VCaP (cell line): ENCODE results near the gene SPATA2.

Experiments
- H3K27ac ChIP-seq: fragments of 450-650 bp; 2 replicates; pipeline ENCODE4 v1.5.1; 2017
- TF ChIP-seq, protein P1 (sequence below): fragments of 450-650 bp; conservative IDR thresholded peaks from 2 replicates; pipeline ENCODE4 v1.5.1; 2017; ENCODE audit warnings: mild to moderate bottlenecking, moderate library complexity

Gene SPATA2

DNA sequence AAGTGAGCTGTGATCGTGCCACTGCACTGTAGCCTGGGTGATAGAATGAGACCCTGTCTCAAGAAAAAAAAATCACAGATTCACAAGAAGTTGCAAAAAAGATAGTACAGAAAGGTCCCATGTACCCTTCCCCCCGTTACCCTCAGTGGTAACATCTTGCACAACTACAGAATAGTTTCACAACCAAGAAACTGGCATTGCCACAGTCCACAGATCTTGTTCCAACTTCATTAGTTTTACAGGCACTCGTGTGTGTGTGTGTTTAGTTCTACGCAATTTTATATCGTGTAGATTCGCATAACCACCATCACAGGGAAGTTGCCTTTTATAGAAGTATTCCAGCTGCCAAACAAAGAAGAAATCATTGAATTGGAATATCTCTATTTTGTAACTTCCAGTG, 19.1 kb downstream of the SPATA2 start:
- TF ChIP-seq, protein P1, sequence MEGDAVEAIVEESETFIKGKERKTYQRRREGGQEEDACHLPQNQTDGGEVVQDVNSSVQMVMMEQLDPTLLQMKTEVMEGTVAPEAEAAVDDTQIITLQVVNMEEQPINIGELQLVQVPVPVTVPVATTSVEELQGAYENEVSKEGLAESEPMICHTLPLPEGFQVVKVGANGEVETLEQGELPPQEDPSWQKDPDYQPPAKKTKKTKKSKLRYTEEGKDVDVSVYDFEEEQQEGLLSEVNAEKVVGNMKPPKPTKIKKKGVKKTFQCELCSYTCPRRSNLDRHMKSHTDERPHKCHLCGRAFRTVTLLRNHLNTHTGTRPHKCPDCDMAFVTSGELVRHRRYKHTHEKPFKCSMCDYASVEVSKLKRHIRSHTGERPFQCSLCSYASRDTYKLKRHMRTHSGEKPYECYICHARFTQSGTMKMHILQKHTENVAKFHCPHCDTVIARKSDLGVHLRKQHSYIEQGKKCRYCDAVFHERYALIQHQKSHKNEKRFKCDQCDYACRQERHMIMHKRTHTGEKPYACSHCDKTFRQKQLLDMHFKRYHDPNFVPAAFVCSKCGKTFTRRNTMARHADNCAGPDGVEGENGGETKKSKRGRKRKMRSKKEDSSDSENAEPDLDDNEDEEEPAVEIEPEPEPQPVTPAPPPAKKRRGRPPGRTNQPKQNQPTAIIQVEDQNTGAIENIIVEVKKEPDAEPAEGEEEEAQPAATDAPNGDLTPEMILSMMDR = no peak
- H3K27ac ChIP-seq = peak overlapping the region; percentile 76

DNA sequence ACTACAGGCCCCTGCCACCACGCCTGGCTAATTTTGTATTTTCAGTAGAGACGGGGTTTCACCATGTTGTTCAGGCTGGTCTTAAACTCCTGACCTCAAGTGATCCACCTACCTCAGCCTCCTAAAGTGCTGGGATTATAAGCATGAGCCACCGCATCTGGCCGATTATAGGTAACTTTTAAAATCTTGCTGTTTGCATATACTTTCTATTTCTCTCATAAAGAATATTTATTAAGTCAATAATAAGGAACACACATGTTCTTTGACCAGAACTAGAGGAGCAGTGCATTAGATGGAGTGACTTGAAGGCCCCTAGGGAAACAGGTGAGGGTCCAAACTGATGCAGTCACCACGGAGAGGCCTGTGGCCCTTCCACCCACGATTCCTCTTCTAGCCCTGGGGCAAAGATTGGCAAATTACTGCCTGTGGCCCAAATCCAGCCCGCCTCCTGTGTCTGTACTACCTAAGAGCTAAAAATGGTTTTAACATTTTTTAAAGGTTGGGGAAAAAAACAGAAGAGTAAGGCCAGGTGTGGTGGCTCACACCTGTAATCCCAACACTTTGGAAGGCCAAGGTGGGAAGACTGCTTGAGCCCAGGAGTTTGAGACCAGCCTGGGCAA, 19.7 kb downstream of the SPATA2 start:
- peak overlapping the region; percentile 76 for H3K27ac ChIP-seq

DNA sequence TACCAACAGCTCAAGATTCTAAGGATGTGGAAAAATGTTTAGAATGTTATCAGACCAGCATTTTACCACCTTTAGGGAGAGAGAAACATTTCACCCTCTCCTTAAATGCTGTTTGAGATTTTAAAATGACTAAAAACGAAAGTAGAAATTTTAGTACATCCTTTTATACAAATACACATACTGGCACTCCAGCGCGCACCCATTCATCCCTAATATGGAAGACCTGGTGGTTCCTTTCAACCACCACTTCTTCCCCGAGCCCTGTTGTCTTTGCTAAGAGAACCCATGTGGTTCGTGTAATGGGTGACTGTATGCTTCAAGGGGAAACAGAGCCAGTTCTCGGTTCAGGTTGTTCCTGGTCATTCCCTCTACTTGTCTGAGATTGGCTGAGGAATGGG, 21.3 kb downstream of the SPATA2 start:
- peak overlapping the region; percentile 76 for H3K27ac ChIP-seq
- TF ChIP-seq, protein P1 = no peak

DNA sequence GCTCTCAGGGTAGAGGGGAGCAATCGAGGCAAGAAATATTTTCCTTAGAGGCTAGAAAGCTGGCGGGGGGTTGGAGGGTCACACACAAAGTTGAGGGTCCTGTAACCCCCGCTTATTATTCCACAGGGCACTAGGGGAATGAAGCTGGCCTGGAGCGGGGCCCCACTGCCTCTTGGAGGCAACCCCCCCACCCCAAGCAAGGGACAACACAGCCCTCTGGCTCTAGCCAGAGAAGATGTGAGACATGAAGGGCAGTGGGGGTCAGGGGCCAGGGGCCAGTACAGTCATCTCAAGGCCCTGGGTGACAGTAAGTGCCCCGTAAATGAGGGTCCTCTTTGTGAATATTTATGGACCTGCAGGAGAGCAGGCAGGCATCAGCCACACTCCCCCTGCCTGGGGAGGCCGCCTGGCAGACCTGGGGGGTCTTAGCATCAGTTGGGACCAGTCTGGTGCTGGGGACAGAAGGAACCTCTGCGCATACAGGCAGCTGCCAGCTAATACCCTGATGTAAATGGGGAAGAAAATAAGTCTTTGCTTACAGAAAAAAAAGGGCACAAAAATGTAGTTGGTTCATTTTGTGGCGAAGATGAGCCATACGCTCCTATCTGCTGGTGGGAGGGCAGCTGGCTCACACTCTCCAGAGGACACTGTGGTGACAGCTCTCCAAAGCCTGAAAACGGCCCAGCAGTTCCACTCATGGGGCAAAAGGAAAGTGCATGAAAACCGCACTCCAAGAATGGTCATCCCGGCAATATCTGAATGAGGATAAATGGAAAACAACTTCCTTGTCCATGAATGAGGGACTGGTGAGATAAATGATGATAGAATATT, 21.9 kb downstream of the SPATA2 start:
- TF ChIP-seq, protein P1 = no peak
- H3K27ac ChIP-seq = peak overlapping the region; percentile 76

DNA sequence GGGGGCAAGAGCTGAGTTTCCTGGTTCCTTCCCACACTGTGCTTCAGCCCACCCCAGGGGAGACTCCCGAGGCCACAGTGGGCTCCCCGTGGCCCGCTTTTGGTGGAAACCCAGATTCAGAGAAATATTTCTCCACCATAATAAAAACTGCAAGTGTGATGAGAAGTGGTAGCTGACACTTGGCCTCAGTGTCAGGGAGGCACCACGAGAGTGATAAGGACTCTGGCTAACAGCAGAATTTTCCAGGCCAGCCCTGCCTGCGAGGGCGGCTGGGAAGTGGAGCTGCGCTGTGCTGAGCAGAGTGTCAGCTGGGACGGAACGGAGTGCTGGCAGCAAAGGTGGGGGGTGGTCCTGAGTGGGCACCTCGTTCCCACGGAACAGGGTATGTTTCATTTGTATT, 22.5 kb downstream of the SPATA2 start:
- TF ChIP-seq, protein P1 = no peak

DNA sequence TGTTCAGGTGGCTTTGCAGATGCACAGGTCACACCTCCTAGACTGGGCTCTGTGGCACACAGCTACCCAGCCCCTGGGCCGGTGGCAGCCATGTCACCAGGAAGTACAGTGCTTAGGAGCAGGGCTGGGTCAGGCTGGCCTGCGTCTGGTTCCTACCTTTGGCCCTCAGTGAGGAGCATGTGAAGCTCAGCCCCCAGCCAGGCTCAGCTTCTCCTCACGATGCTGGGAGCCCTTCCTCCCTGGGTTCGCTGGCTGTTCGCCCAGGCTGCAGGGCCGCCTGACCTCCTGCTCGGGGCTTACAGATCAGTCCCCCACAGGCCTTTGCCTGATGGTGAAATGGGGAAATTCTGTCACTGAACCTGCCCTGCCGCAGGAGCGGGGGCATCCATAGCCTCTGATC, 23.1 kb downstream of the SPATA2 start:
- TF ChIP-seq, protein P1 = no peak
- H3K27ac ChIP-seq = peak overlapping the region; percentile 18; the same call in 1 of the 2 replicates

More for the DNA sequence above, 22.5 kb downstream of the SPATA2 start:
- H3K27ac ChIP-seq = peak overlapping the region; percentile 18; the same call in 1 of the 2 replicates

DNA sequence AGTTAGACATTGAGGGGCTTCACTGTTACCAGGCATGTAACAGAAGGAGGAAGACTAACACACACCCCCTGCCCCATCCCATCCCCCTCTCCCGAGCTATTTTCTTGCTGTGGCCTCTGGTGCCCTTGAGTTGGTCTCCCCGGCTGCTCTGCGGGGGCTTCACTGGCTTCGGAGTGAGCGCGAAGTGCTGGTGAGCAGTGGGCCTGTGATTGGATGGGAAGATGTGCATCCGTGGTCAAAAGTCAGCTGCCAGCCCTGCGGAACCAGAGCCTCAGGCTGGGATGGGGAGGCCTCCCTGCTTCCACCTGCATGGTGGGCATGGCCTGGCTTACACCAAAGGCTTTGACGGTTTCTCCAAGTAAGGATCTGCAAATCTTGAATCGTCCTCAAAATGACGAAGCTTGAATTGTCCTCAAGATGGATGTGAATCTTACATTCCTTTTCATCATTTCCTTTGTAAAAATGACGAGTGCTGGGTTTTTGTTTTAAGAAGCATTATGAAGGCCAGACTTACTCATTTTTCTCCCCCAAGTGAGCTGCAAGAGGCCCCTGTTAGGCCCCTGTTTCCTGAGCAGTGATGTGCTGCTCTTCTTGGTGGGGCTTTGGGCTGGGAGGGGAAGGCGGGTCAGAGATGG, 23.7 kb downstream of the SPATA2 start:
- no peak overlapping the region for H3K27ac ChIP-seq

More for the DNA sequence above, 23.7 kb downstream of the SPATA2 start:
- TF ChIP-seq, protein P1 = no peak
